ENCODE results near the gene SERPINA5. TPM values are rescaled to one million over a fixed set of nuclear protein-coding genes. Genes with fewer than 3 reads are reported as not detected.

SERPINA5 gene
- total and polyA plus RNA-seq, 2 donors (not counting 1 experiment from before 2014, with no cell fraction given), result not detected

DNA sequence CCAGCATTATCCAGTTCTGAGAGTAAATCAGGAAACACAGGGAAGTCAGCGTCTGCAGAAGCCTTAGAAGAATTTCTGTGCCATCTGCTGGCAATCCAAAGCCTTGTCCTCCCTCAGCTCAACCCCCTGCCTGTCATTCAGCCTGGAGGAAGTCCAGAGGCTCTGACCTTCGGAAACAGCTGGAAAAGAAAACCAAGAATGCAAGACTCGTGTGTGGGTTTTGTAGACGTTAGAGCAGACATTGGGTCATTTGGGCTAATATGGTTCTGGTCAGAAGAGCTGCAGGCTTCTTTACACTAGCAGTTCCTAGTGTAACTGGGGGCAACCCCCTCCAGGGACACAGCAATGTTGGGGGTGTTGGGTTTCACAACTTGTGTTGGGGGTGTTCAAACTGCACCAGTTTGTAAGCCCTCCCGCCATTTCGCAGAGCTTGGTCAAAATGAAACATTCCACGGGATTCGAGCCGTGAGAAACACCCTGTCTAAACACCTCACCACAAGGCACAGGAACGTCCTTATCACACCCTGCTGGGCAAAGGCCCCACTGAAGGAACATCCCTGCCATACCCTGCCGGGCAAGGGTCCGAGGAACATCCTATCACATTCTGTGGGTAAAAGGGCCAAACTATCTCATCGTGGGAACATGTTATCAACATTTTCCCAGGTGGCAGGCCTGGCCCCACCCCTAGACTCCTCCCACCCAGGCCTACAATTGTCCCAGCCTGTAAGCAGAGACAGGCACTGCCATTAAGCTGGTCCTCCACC lies 41.0 kb upstream of the SERPINA5 start:
- DNase-seq (ENCODE audit: low read depth in 2 of 2), result peak in 1 of 2 donors; percentile 14
- no peaks in the 10 kb centered on the region for H4K20me1 ChIP-seq (ENCODE audit: control insufficient read depth, extremely low read depth, insufficient read depth, low read length)
- TF ChIP-seq EZH2 (IDR thresholded peaks at IDR 0.05; ENCODE audit: low read length, missing control alignments), result no peak
- TF ChIP-seq, protein P1, sequence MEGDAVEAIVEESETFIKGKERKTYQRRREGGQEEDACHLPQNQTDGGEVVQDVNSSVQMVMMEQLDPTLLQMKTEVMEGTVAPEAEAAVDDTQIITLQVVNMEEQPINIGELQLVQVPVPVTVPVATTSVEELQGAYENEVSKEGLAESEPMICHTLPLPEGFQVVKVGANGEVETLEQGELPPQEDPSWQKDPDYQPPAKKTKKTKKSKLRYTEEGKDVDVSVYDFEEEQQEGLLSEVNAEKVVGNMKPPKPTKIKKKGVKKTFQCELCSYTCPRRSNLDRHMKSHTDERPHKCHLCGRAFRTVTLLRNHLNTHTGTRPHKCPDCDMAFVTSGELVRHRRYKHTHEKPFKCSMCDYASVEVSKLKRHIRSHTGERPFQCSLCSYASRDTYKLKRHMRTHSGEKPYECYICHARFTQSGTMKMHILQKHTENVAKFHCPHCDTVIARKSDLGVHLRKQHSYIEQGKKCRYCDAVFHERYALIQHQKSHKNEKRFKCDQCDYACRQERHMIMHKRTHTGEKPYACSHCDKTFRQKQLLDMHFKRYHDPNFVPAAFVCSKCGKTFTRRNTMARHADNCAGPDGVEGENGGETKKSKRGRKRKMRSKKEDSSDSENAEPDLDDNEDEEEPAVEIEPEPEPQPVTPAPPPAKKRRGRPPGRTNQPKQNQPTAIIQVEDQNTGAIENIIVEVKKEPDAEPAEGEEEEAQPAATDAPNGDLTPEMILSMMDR (conservative IDR thresholded peaks at IDR 0.05 in 1 of 2, IDR thresholded peaks at IDR 0.05 in 1 of 2; ENCODE audit: low read depth in 1 of 2, low read length in 2 of 2), result no peak

DNA sequence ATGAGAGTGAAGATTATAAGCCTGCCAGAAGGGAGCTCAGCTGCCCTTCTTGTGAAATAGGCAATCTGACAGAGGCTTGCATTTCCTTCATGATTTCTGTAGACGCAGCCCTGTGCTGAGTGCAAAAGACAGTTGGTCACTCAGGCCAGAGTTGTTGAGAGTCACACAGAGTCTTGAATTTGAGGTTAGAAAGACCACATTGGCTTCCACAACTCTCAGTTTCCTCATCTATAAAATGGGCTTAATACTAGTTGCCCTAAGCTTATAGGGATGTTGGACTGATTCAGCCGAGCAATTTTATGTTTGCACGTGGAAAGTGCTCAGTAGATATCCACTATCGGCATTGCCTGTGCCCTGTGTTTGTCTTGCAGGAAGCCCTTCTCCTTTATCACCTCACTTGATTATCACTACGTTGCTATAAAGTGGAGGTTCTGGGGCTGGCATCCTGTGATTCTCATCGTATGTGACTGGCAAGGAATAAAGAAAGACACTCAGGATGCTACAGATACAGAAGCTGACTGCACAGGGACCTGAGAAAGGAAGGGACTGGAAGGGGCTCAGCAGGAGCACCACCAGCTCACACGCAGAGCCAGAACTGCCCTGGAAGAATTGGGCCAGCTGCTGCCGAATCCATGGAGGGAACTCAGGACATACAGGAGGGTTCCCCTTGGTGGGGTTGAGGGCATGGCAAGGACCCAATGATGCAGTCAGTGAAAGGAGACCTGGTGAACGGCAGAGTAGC lies 39.8 kb upstream of the SERPINA5 start:
- no peak overlapping the region for H2AFZ ChIP-seq (ENCODE audit: low read length)
- no peak overlapping the region for H3K4me2 ChIP-seq (ENCODE audit: extremely low read depth, insufficient read depth, low read length)

More for the DNA sequence above, 41.0 kb upstream of the SERPINA5 start:
- H3K27me3 ChIP-seq (ENCODE audit: control insufficient read depth, insufficient read depth, low read length), result no peaks in the 10 kb centered on the region
- no peak overlapping the region for H2AFZ ChIP-seq (ENCODE audit: low read length)
- H3K27ac ChIP-seq (ENCODE audit: insufficient read depth, low read length), result no peak overlapping the region
- no peak overlapping the region for H3K4me3 ChIP-seq (replicated peaks in 1 of 4; ENCODE audit: control extremely low read depth in 1 of 4, insufficient read depth in 1 of 4, low read depth in 3 of 4, low read length in 4 of 4)
- no peaks in the 10 kb centered on the region for H3K9me3 ChIP-seq (ENCODE audit: control insufficient read depth, insufficient read depth, low read depth, low read length)
- no peak overlapping the region for H3K9ac ChIP-seq (ENCODE audit: insufficient read depth, low read length)
- no peaks in the 10 kb centered on the region for H3K79me2 ChIP-seq (ENCODE audit: control insufficient read depth, insufficient read depth, low read length)
- H3K36me3 ChIP-seq (ENCODE audit: control insufficient read depth, insufficient read depth, low read length), result no peaks in the 10 kb centered on the region
- no peaks in the 10 kb centered on the region for H3K4me1 ChIP-seq (ENCODE audit: control insufficient read depth, extremely low read depth, insufficient read depth, low read length)
- no peak overlapping the region for H3K4me2 ChIP-seq (ENCODE audit: extremely low read depth, insufficient read depth, low read length)

More for the DNA sequence above, 39.8 kb upstream of the SERPINA5 start:
- TF ChIP-seq, protein P1 (conservative IDR thresholded peaks at IDR 0.05 in 1 of 2, IDR thresholded peaks at IDR 0.05 in 1 of 2; ENCODE audit: low read depth in 1 of 2, low read length in 2 of 2), result no peak
- no peak for TF ChIP-seq EZH2 (IDR thresholded peaks at IDR 0.05; ENCODE audit: low read length, missing control alignments)
- no peaks in the 10 kb centered on the region for H3K79me2 ChIP-seq (ENCODE audit: control insufficient read depth, insufficient read depth, low read length)
- no peaks in the 10 kb centered on the region for H3K4me1 ChIP-seq (ENCODE audit: control insufficient read depth, extremely low read depth, insufficient read depth, low read length)
- no peaks in the 10 kb centered on the region for H3K27me3 ChIP-seq (ENCODE audit: control insufficient read depth, insufficient read depth, low read length)
- no peak for DNase-seq (ENCODE audit: low read depth in 2 of 2)
- no peaks in the 10 kb centered on the region for H3K9me3 ChIP-seq (ENCODE audit: control insufficient read depth, insufficient read depth, low read depth, low read length)
- H3K4me3 ChIP-seq (replicated peaks in 1 of 4; ENCODE audit: control extremely low read depth in 1 of 4, insufficient read depth in 1 of 4, low read depth in 3 of 4, low read length in 4 of 4), result no peak overlapping the region
- no peak overlapping the region for H3K27ac ChIP-seq (ENCODE audit: insufficient read depth, low read length)
- H3K9ac ChIP-seq (ENCODE audit: insufficient read depth, low read length), result no peak overlapping the region
- H3K36me3 ChIP-seq (ENCODE audit: control insufficient read depth, insufficient read depth, low read length), result no peaks in the 10 kb centered on the region
- no peaks in the 10 kb centered on the region for H4K20me1 ChIP-seq (ENCODE audit: control insufficient read depth, extremely low read depth, insufficient read depth, low read length)

Measured in fibroblast of lung (primary cell).